ENCODE data around the gene SAG.

Gene SAG

DNA sequence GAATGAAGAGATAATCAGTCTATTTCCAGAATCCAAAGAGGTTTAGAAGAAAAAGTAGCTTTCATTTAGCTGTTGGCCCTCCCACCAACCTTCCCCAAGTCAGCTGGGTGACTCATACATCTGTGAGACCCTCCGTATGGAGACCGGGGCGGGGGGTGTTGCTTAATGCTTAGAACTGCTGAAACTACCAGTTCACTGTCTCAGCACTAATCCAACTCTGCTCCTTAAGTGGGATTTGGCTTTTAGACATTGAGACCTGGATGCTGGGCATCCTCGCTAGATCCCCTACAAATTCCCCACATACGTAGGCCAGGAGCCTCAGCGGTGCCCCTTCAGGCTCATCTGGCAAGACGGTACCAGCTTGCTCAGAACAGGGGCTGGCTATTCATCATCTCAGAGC, at the start of gene SAG:
TSS of gene SAG (plus strand) at position 252 of the 400 bp plus-strand sequence. CDS start 1,374 bp downstream, outside the sequence.
- TF ChIP-seq, protein P1, sequence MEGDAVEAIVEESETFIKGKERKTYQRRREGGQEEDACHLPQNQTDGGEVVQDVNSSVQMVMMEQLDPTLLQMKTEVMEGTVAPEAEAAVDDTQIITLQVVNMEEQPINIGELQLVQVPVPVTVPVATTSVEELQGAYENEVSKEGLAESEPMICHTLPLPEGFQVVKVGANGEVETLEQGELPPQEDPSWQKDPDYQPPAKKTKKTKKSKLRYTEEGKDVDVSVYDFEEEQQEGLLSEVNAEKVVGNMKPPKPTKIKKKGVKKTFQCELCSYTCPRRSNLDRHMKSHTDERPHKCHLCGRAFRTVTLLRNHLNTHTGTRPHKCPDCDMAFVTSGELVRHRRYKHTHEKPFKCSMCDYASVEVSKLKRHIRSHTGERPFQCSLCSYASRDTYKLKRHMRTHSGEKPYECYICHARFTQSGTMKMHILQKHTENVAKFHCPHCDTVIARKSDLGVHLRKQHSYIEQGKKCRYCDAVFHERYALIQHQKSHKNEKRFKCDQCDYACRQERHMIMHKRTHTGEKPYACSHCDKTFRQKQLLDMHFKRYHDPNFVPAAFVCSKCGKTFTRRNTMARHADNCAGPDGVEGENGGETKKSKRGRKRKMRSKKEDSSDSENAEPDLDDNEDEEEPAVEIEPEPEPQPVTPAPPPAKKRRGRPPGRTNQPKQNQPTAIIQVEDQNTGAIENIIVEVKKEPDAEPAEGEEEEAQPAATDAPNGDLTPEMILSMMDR (IDR thresholded peaks at IDR 0.05; ENCODE audit: low read length, missing control alignments): no peak
- DNase-seq (ENCODE audit: low read depth): no peak
- H3K4me3 ChIP-seq (replicated peaks; ENCODE audit: low read depth, low read length): no peak within 1 kb of the TSS

DNA sequence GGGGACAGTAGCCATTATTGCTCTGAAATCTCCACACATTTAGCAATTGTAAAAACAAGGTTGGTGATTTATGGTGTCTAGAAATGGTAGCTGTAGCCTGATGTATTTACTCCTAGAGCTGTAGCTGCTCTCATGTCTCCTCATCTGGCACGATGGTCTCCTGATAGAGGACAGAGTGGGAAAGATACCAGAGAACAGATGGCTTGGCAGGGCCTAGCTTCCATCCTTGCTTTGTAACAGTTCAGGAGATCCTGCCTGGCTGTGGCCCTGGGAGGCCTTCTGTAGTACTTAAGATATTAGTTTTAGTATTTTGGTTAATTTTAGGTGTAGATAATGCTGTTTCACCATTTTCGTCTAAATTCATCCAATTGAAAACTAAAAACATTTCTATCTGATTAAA, 49.4 kb upstream of the SAG start:
- H3K4me3 ChIP-seq (replicated peaks; ENCODE audit: low read depth, low read length): no peak overlapping the region
- no peak for DNase-seq (ENCODE audit: low read depth)
- TF ChIP-seq, protein P1 (IDR thresholded peaks at IDR 0.05; ENCODE audit: low read length, missing control alignments): no peak

DNA sequence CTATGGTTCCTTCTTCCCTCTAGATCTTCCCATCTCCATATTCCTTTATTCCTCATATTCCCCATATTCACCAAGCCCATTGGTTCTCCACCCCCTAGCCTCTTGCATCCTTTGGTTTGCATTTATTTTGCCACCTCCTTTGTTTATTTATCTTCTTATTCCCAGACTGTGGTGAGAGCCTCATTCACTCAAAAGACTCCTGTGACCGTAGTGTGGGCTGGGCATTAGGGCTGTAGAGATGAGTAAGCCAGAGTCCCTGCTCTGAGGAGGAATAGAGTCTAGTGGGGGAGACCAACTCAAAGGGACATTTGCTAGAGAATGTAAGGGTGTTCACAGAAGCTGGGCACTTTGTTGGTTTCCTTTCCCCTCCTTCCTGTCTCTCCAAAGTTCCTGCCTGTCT, 47.9 kb upstream of the SAG start:
- no peak for DNase-seq (ENCODE audit: low read depth)
- TF ChIP-seq, protein P1 (IDR thresholded peaks at IDR 0.05; ENCODE audit: low read length, missing control alignments): no peak
- H3K4me3 ChIP-seq (replicated peaks; ENCODE audit: low read depth, low read length): no peak overlapping the region

DNA sequence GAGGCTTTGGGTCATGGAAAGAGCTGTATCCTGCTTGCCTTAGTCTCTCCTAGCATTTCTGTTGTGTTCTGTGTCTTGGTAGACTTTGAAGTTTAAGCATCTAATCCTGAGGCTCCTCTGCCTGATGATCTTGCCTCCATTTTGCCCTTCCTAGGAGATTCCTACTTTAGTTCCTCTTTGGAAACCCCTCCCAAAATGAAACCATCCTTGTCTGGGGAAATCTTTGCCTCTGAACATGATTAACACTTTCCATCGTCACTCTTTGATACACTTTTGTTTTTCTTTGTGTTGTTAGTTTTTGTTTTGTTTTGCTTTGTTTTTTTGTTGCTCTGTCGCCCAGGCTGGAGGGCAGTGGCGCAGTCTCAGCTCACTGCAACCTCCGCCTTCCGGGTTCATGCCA, 47.0 kb upstream of the SAG start:
- no peak overlapping the region for H3K4me3 ChIP-seq (replicated peaks; ENCODE audit: low read depth, low read length)
- TF ChIP-seq, protein P1 (IDR thresholded peaks at IDR 0.05; ENCODE audit: low read length, missing control alignments): no peak

DNA sequence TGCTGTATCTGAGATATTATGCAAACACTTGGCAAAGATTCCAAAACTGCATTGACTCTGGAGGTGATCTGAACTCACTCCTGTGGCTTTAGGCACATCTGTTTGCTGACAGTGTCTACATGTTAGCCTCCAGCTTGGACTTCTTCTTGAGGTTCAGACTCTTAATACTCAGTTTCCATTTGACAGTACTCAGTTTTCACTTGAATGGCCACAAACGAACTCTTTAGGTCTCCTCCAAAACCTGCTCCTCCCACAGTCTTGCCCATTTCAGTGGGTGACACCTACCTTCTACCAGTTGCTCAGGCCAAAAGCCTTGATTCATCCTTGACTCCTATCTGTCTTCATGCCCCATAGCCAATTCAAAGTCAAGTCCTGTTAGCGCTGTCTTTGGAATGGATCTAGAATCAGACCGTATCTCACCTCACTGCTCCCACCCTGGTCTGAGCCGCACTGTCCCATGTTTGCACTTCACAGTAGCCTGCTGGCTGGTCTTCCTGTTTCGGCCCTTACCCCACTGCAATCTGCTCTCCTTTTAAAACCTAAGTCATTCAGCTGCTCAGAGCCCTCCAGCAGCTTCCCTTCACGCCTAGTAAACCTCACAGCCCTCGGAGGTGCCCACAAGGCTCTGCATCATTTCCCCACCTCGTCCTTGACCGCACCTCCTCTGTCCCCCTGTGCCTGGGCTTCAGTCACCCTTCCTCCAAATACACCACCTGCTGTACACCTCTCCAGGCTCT, 45.6 kb upstream of the SAG start:
- TF ChIP-seq, protein P1 (IDR thresholded peaks at IDR 0.05; ENCODE audit: low read length, missing control alignments): no peak
- H3K4me3 ChIP-seq (replicated peaks; ENCODE audit: low read depth, low read length): no peak overlapping the region
- DNase-seq (ENCODE audit: low read depth): no peak

More for the DNA sequence above, 47.0 kb upstream of the SAG start:
- no peak for DNase-seq (ENCODE audit: low read depth)

DNA sequence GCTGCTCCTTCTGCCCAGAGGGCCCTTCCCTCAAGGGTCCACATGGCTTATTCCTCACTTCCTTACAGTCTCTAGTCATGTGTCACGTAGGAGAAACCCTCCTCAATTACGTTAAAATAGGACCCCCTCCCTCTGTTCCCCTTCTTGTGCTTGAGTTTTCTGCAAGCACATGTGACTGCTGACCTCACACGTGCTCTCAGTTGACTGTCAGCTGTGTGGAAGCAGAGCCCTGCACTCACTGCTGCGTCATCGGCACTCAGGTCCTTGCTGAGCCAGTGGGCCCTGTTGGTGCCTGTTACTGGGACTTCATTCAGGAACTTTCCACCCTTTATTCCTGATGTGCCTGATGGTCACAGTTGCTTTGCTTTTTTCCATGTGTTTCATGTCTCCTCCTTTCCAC, 45.1 kb upstream of the SAG start:
- no peak for DNase-seq (ENCODE audit: low read depth)
- TF ChIP-seq, protein P1 (IDR thresholded peaks at IDR 0.05; ENCODE audit: low read length, missing control alignments): no peak
- no peak overlapping the region for H3K4me3 ChIP-seq (replicated peaks; ENCODE audit: low read depth, low read length)

DNA sequence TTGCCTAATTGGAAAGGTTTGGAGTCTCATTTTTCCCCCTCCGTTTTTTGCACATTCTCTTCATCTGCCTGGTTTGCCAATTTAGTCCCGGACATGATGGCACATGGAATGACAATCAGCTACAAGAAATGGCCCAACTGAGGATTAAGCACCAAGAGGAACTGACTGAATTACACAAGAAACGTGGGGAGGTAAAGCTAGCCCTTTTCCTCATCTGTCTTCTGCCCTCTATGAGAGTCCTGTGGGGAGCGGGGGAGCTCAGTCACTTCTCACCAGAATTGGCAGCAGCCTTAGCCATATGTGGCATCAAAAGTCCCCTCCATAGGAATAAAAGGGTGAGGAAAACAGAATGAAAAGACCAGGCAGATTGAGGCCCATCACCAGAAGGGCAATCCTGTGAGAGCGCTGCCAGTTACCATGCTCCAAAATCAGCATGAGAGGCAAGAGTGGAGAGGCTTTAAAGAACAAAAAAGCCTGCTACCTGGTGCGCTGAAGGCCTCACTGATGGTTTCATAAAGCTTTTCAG, 44.5 kb upstream of the SAG start:
- no peak overlapping the region for H3K4me3 ChIP-seq (replicated peaks; ENCODE audit: low read depth, low read length)
- TF ChIP-seq, protein P1 (IDR thresholded peaks at IDR 0.05; ENCODE audit: low read length, missing control alignments): no peak
- no peak for DNase-seq (ENCODE audit: low read depth)

Measured in fibroblast of pulmonary artery (primary cell).